GM04503 (cell line): Measurements from ENCODE around the gene COL4A2.

ENCODE experiments used
- DNase-seq: peaks from one replicate; pipeline ENCODE4 v3.0.0-alpha.2; 2012; ENCODE audit warnings: low read depth

The COL4A2 gene

DNA sequence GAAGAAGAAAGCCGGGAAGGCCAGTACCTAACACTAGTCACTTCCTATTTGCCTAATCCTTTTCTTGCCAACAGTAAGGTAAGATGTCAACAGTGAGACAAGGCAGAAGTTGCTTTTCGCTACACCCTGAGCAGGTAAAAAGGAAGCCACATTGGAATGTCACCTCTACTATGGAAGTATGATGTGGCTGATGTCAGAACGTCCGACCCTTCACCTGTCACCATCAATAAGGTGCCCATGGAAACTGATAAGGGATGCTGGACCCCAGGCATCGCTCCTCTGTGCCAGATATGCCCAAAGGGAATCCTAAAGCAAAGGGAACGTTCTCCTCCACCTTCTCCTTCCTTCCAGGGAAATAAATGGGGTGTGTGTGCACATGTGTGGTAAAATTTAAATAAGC, 34.4 kb upstream of the COL4A2 start:
- DNase-seq = no peak

DNA sequence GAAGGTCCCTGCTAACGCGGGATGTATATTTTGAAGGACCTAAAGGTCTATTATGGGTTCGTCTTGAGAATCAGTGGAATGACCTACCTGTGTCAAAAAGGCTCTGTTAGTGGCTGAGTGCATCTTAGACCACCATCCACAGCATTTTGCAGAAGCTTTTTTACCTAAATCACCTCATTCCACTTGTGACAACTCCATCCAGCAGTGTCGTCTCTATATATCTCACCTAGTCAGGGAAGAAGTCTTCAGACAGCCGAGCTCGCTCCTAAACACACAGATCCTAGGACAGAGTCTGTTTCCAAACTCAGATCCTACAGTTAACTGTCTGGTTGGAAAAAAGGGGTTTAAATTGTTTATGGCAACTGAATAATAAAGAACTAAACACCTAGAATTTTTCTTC, 33.8 kb upstream of the COL4A2 start:
- no peak for DNase-seq

DNA sequence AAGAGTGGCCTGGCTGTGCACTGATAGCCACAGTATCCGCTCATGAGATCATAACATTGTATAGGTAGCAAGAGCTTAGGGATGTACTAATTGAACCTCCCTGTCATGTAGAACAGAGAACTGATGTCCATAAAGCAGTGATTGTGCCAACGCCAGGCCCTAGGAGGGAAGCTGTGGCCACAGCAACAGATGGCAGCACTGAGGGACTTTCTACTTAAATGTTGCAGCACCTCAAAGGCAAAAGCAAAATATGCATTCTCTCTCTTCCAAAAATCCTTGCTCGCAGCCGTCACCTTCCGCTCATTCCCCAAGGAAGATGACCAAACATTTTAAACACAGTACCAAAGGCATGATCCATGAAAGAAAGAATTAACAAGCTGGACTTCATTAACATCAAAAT, 32.4 kb upstream of the COL4A2 start:
- DNase-seq = no peak

DNA sequence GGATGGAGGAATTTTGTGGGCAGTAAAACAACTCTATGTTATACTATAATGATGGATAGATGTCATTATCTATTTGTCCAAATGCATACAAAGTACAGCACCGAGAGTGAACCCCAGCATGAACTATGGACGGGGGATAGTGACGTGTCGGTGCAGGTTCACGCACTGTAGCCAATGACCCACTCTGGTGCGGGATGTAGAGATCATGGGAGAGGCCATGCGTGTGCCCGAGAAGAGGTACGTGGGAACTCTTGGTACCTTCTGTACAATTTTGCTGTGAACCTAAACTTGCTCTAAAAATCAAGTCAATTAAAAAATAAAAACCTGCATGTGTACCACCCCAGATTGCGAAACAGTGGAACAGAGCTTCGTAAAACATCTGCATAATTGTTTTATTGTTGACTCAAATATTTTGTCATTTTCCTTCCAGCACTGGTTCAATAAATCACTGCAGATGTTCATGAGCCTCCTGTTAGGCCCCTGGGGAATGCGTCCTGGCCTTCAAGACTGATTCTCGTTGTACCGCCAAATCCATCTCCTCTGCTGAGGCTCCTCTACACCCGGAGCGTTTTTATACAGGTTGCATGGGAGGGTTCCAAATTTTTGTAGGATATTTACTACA, 31.0 kb upstream of the COL4A2 start:
- DNase-seq = no peak

DNA sequence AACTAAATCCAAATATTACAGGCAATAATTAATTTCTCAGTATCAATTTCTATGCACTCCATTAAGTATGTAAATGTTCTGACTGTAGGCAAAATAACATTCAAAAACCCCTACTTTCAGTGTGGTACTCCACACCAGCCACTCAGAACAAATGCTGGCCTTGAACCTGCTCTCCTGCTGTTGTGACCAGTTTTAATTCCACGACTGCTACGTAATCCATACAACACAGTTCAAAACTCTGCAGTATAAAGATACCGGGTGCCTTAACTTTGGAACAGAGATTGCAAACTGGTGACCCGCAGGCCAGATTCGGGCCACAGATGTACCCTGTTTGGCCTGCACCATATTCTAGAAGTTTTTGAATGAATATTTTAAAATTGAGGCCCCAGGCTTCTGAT, 30.5 kb upstream of the COL4A2 start:
- DNase-seq = no peak

DNA sequence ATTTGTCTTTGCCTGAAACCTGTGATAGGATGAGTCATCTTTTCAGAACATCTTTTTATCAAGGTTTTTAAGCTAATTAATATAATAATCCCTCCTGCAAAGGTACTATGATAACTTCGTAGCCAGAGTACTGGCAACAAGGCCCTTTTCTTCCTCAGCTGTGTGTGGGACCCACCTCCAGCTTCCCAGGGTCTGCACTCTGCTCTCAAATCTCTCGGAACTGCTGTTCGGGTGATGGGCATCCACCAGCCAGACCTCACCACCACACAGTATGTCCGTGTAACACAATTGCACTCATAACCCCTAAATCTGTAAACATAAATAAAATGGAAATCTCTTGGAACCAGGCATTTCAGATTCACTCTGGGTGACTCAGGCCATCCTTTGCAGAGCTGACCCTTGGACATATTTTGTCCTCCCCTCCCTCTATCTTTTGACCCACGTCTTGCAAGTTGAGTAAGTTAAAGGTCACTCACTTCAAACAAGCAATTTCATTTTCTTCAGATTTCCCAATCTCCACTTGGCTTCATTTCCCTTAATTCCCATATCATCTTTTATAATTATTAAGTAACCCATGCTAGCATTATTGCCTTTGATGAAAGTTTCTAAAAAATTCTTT, 29.6 kb upstream of the COL4A2 start:
- no peak for DNase-seq

DNA sequence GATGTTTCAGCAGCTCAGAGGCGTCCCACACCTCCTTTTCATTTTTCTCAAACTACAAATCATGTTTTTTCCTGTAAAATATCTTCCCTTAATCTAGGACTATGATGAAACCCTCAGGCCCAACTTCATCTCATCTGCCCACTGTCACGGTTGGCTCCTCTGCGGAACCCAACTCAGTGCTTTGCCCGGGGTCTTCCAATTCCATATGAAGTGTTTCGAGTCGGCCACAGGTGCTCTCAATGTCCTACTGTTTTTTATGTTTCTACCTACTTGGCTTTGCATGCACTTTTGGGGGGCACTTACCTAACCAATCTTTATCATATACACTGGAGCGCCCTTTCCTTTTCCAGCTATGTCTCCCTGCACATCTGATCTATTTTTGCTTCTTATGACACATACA, 28.2 kb upstream of the COL4A2 start:
- DNase-seq = no peak

DNA sequence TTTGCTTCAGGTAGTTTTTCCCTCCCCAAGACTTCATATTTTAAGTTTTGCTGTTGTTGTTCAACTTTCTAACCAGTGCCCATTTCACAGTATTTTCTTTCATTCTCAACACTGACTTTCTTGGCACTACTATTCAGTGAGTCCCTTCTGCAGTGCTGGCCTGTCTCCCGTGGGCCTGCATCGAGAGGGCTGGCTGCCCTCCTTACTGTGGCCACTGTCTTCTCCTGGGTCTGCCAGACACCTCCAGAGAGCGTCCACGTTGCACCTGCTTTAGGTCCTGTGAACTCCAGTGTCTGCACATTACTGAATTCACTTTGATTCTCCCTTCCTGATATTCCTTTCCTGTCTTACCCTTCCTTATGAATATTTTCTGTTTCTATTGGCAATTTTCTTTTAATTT, 27.4 kb upstream of the COL4A2 start:
- DNase-seq = no peak

DNA sequence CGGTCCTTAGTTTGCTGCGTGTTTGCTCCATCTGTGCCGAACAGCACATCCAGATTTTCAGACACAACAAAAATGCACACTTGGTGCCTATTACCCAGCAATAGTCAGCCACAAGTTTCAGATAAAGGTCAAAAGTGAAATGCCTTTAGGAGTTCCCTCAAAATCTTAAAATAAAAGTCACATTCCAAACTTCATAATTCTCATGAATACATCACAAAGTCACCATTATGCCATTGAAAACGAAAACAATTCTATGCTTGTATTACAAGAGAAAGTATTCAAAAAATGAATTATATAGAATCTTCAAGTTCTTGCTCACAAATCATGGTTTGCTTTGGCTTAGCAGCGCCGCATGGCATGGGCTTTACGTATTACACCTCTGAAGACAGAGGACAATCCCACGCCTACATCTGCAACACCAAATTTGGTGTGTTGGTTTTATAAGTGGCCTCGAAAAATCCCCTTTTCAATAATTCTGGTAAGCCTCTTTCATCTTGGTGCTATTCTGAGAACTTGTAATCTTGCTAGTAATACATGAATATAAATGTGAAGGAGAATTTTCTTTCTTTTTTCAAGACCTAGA, 26.8 kb upstream of the COL4A2 start:
- DNase-seq = no peak

DNA sequence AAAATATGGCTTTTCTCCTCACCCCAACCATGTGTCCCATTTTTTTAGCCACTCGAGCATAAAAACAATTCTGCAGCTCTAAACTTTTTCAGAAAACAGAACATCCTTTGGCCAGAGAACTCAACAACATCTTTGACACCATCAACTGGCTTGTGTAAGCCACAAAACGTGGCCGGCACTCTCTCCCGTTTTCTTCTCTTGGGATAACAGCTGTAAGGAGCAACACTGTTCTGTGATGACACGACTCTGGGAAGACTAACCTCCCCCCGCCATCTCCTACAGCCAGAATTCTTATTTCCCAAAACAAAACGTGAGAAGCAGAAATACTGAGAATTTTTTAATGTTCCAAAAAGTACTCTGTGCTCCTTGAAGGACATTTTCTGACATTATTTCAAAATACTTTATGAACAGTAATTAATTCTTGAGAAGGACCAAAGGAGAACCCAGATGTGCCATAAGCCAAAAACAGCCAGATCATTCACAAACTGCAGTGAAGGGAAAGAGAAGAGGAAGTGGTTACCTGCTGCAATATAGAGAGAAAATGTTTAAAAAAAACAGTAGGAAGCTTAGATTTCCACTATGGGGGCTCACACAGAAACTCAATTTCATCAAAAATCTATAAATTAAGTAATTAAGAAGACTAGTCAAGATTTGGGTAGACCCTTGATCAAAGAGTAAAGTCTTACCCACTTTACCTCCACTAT, 25.9 kb upstream of the COL4A2 start:
- DNase-seq = no peak

DNA sequence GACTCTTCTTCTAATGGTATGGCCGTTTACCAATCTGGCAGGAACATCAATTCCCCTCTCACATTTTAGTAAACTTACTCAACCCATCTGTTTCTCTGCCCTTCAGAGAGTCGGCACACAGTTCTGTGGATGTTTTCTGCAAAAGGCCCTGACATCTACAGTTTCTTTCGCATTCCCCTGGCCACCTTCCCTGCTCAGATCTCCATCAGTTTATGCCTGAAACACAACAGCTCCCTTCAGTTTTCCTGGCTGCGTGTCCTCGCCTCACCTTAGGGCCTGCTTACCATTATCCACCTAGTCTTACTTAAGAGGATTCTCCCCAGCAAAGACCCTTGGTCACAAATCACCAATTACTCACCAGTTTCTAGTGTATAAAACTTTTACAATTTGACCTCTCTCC, 25.3 kb upstream of the COL4A2 start:
- DNase-seq = no peak

DNA sequence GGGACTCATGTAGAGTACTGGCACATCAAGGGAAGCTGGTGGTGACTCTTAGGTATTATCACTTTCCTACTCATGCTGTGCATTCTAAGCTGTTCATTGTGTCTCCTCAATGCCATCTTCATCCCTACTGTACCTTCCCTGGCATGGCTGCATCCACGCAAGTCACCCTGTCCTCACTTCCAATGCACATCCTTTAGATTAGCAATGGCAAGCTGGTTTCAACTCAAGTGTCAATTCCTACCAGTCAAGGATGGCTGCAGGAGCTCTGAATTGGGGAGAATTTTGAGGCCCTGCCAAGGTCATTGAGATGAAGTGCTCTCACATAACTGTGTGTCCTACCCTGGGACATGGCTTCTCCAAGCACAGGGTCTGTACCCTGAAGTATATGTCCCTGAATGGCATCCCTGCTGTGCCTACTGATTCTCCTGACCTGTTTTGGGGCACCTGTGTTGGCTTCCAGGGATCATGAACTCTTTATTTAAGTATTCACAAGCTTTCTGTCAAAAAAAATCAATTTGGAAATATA, 24.7 kb upstream of the COL4A2 start:
- DNase-seq = no peak

DNA sequence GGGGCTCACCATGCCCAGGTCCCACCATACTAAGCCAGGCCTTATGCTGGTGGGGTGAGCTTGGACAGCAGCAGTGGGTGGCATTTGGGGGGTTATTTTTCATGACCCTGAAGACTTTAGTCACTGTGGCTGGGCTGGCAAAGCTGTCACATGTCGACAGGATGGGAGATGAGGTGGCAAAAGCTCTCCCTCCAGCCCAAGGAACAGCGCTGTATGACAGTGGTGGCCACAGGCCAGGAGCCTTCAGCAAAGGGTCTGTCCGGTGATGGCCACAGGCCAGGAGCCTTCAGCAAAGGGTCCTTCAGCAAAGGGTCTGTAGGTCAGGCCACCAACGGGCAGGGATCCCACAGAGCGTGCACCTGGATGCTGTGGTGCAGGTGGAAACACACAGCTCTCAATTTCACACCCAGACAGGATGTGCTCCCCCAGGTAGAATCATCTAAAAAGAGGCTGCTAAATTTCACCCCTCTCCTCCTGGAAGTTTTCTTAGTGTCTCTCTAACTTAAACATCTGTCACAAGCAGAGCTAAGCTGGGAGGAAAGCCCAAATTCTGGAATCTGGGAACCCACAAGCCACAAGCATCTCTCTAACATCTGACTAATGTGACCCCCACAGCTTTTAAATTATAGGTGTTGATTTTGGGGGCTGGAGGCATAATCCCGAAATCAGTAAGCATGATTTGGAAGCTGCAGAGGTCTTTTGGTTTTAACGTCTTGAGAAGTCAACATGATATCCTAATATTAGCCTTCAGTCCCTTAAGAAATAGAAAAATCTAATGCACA, 23.2 kb upstream of the COL4A2 start:
- DNase-seq = no peak

DNA sequence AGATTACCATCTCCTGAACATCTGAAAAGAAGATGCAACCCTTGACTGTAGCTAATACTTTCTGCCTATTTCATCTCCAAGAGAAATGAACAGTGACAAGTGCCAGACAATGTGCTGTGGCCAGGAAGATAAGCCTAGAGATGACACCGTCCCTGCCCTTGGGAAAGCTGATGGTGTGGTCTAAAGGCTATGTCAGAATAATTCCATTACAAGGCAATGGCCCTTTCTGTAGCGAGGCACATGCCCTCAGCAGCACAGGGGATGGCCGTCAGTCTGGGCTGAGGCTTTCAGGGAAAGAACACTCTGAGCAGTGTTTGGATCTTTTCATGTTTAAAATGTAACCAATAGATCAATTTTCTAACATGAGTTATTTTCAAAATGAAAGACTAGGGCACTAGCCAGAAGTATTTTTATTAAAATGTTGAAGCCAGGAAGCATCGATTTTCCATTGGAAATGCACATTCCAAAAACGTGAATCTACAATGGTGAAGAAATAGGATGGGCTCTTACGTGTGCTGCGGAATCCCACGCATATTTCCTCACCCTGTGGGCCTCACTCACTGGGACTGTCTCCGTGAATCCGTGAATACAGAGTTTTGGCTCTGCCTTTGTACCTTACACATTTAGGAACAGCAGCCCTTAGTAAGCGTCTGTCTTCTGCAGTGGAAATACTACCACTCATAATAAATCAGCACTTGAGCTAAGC, 22.2 kb upstream of the COL4A2 start:
- DNase-seq = no peak

DNA sequence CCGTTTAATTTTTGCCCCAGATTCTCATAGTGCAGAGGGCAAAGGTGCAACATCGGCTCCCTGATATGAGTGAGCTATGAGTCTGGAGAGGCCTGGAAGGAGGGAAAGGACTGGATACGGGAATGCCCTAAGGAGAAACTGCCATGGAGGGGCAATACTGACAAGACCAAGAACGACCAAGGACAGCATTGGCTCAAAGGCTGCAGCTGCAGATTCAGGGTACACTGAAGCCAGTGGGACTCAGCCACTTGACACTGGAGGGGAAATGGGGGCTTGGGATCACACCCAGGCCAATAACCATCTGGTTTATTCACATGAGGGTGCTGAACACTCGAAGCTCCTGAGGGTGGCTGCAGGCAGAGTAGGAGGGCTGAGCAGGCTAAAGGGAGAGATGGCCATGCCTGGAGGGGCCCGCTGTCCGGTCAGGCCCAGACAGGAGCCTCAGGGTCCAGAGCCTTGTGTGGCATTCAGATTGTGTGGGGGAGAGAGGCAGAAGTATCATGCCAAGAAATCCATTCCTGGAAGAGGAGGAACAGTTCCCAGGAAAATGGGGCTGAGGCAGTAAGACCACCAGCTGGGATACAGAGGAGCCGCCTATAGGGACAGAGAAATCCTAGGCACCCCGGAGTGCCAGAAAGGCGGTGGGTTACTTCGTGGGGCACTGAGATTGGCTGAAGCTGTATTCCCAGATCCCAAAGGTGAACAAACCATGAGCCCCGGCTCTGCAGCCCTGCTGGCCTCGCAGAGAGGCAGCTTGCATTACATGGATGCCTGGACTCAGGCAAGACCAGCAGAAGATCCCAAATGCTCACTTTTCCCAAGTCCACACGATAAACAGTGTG, 20.9 kb upstream of the COL4A2 start:
- DNase-seq = no peak

DNA sequence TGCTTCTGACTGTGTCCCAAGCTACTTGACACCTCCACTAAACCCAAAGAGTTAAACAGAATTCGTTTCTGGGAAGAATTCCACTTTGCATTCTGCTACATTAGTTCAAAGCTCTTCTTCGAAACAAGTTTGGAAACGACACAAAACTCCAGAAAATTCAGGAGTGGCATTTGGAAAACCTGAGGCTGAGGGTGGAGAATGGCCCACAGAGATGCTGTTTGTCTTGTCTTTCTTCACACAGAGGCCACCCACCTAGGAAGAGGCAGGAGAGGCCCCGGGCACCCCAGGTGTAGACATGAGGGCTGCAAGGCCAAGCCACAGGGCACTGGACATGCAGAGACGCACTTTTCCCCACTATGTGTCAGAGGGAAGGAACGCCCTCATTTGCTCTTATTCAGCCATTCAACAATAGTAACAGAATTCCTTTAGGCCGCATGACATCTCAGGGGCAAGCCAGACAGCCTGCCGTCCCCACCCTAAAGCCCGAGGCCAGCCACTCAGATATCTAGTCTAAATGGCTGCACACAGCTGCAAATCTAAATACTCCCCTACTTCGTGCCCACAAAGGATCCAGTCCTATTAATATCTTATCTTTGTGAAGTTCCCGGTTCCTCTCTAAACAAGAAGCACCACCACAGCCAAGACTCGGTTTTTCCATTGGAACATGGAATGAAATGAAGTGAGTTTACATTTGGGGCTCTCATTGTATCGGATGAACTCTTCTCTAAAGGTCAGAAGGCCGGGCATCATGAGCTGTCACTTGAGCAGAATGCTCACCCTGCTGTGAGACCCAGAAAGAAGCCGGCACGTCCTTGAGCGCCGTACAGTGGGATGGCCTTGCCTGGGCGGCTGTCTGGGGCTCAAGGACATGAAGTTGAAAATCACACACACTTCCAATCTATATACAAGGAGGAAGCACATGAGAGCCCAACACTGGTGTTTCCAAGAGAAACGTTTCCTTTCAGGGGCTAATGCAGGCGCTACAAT, 20.0 kb upstream of the COL4A2 start:
- DNase-seq = no peak

DNA sequence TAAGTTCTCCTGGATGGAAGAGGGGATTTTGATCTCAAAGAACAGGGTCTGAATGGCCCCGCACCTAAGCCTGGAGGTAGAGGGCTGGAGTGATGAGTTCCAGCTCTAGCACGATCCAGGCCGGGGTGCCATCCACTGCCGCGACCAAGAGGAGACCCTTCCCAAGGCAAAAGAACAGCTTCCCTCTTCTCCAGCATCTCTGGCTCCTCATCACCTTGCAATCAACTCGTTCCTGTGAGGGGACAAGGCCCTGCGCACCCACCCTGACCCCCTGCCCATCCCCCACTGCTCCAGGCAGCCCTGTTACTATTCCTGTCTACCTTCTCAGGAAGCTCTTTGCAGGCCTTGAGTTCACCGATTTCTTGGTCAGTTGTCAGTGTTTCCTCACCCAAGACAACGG, 17.9 kb upstream of the COL4A2 start:
- no peak for DNase-seq

DNA sequence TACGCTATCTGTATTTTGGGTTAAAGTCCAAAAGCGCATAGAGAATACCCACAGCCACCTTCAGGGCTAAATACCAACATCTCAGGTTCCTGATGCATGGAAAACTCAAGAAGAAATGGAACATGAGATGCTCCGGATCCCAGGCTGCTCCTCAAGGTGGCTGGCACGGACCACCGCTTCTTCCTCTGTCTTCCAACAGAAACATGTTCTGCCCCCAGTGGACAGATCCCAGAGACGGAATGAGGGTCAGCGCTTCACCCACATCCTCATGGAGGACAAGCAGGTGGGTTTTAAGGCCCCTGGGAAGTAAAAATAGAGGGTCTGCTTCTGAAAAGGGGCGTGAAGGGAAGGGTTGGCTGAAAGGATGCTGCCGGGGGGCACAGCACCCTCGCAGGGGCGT, 17.4 kb upstream of the COL4A2 start:
- DNase-seq = no peak

DNA sequence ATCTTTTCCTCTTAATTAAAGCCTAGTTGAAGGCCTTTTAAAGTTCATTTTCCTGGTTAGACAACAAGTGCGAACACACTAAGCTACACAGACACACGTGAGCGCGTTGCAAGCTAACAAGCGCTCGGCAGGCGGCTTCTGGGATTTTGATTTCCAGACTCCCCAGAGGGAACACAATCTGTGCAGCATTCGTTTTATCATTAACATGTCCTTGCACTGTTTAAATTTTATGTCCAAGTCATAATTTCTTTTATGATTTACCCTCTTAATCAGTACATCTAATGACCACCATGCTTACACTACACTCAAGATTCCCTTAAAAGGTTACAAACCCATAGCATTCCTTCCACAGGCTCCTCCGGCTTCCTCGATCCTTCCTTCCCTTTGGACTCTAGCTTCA, 16.9 kb upstream of the COL4A2 start:
- DNase-seq = no peak

DNA sequence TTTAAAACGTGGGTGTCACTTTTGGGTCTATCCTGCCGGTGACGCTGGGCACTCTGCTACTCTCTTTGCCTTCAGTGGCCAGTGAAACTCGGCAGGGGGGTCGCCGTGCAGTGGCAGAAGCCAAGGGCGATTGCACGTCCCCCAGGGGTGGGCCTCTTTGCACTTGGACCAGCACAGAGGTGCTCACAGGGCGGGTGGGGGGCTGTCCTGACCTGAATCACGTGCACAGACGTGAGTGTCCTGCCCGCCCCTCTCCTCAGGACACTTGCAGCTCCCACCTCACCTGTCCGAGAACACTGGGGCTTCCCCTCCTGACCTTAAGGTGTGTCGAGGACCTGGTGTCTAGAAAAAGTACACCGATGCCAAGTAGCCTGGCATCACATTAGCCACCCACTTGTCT, 16.3 kb upstream of the COL4A2 start:
- no peak for DNase-seq
